Measurements from ENCODE around the gene TM6SF1. TPM values are rescaled to one million over a fixed set of nuclear protein-coding genes. Genes with fewer than 3 reads are reported as not detected.

TM6SF1 gene
- total and polyA plus RNA-seq, 9 of the 15 experiments (the other 6 are each of a cell fraction or from before 2014, with no cell fraction given), result 1.0 to 5.6 (median 3.5) TPM

- WGBS (ENCODE audit: insufficient coverage, low coverage, missing lambda C conversion rate), result 0% methylated on average over 3 of the region's 3 CpGs
- Histone ChIP-seq H3K9me3 (replicated peaks; ENCODE audit: control insufficient read depth, insufficient read depth, low read depth, low read length) (peaks cover 7% of the 10 kb centered on the region; the same call in 1 of the 2 replicates), H3K4me3 (peak overlapping the region; percentile 90), H4K20me1 (replicated peaks; ENCODE audit: control insufficient read depth, insufficient read depth, low read length) (peaks cover 35% of the 10 kb centered on the region), H3K9ac (ENCODE audit: insufficient read depth in 1 of 2, low read depth in 2 of 2, low read length in 2 of 2) (peak overlapping the region; percentile 93 to 99; a peak in 3 of 4 replicates), H3K4me2 (ENCODE audit: insufficient read depth, low read length) (peak overlapping the region; percentile 91), H3K36me3 (ENCODE audit: control insufficient read depth, insufficient read depth, low read length) (peaks cover 45% of the 10 kb centered on the region), H3K27me3 (ENCODE audit: control insufficient read depth in 2 of 2, insufficient read depth in 2 of 2, low read length in 2 of 2) (no peaks in the 10 kb centered on the region), H3K4me1 (replicated peaks in 1 of 2; ENCODE audit: control insufficient read depth in 2 of 2, insufficient read depth in 2 of 2, low read length in 2 of 2) (peaks cover 9 to 35% of the 10 kb centered on the region in 2 experiments), H3K79me2 (ENCODE audit: control insufficient read depth, insufficient read depth, low read length) (peaks cover 66% of the 10 kb centered on the region), H3K9me1 (ENCODE audit: control insufficient read depth, insufficient read depth, low read length) (no peaks in the 10 kb centered on the region), H2AFZ (ENCODE audit: low read depth, low read length) (no peak overlapping the region), H3K27ac (ENCODE audit: extremely low read depth, low read depth, low read length) (peak overlapping the region; percentile 92)
- ATAC-seq, result no peak
- FAIRE-seq, result no peak
- in situ Hi-C loops (cut with MboI) (no loop called here), intact Hi-C loops (cut with micrococcal nuclease) (loop anchor here (2.0 to 5.0 kb wide), 2 partner anchors 27 to 142 kb away; partner anchors contain the start of gene HDGFL3)
- DNase-seq (ENCODE audit: extremely low read depth in 1 of 4, low spot score in 3 of 4), result no peak
- POLR2A ChIA-PET, result interaction anchor here (1.5 kb wide), 1 partner anchor 11 kb away, joined by 5 read pairs; no protein-coding TSS in a partner anchor
- BruUV-seq (replicated peaks), result TSS peak; percentile 40
- CTCF ChIA-PET (ENCODE audit: low intra/inter-chr PET ratio), result no interaction called here
- TF ChIP-seq BCOR (IDR thresholded peaks at IDR 0.05) (no peak), GTF3C2 (IDR thresholded peaks at IDR 0.05; ENCODE audit: borderline replicate concordance, extremely low read depth, insufficient read length) (no peak)
- TF ChIP-seq, protein P1, sequence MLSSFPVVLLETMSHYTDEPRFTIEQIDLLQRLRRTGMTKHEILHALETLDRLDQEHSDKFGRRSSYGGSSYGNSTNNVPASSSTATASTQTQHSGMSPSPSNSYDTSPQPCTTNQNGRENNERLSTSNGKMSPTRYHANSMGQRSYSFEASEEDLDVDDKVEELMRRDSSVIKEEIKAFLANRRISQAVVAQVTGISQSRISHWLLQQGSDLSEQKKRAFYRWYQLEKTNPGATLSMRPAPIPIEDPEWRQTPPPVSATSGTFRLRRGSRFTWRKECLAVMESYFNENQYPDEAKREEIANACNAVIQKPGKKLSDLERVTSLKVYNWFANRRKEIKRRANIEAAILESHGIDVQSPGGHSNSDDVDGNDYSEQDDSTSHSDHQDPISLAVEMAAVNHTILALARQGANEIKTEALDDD (IDR thresholded peaks at IDR 0.05), result 0 out of 2 replicates have a peak, but pooled peaks have one; percentile 4
These were observed 42.0 kb upstream of the TM6SF1 start for GRCh38 chr15:83065431-83065830.

Measured in K562 (cell line).